B cell (primary cell): ENCODE results near the gene ADAP2. TPM values are rescaled to one million over a fixed set of nuclear protein-coding genes. Genes with fewer than 3 reads are reported as not detected.

Source experiments
- ATAC-seq: fragments of 200-7000 bp; cut with Tn5 transposase; one replicate; pipeline ENCODE4 v1.10.0; 2021; ENCODE audit warnings: low read depth, mild to moderate bottlenecking, moderate number of reproducible peaks, moderate library complexity
- CTCF ChIA-PET: fragments of 350-600 bp; sonication (Branson Sonifier 250); formaldehyde crosslinking; loops from one replicate; lab custom pipeline; 2021; ENCODE audit warnings: antibody characterized with exemption, inconsistent platforms; lab: Charles Lee
- POLR2A ChIA-PET: fragments of 350-600 bp; sonication (Branson Sonifier 250); formaldehyde crosslinking; loops from one replicate; lab custom pipeline; 2021; ENCODE audit warnings: antibody characterized with exemption; lab: Charles Lee
- DNase-seq: peaks from one replicate; pipeline ENCODE4 v3.0.0; 2013
- H2AFZ ChIP-seq: 2 replicates; pipeline ENCODE4 v1.6.1; 2012; ENCODE audit warnings: mild to moderate bottlenecking, low read depth, low read length; ENCODE audit not compliant: insufficient read depth, poor library complexity, severe bottlenecking
- H3K27ac ChIP-seq, 2 donors: 1 replicate in 1 of 2; 2 replicates in 1 of 2; pipeline ENCODE4 v1.5.1; 2012 to 2013; ENCODE audit warnings: low read length in 2 of 2, mild to moderate bottlenecking in 2 of 2, moderate library complexity in 1 of 2
- H3K27me3 ChIP-seq, 4 experiments: fragments of 200-600 bp in 1 of 4; sonication (generic) in 1 of 4; replicated peaks in 1 of 4; 1 replicate in 2 of 4; 2 replicates in 2 of 4; pipeline versions ENCODE4 v1.6.1 to v1.7.0; 2013 to 2016; ENCODE audit warnings: low read length in 3 of 4, mild to moderate bottlenecking in 2 of 4, mixed read lengths in 1 of 4, moderate library complexity in 1 of 4; ENCODE audit not compliant: insufficient read depth in 4 of 4, control insufficient read depth in 3 of 4; ENCODE audit errors: control extremely low read depth in 1 of 4
- H3K36me3 ChIP-seq, 2 experiments: replicated peaks in 1 of 2; 1 replicate in 1 of 2; 2 replicates in 1 of 2; pipeline versions ENCODE4 v1.6.1 to v1.7.1; 2013; ENCODE audit warnings: low read length in 1 of 2; ENCODE audit not compliant: insufficient read depth in 2 of 2, control insufficient read depth in 1 of 2; ENCODE audit errors: control extremely low read depth in 1 of 2, extremely low read depth in 1 of 2
- H3K4me1 ChIP-seq, 2 donors: fragments of 200-600 bp in 1 of 2; sonication (generic) in 1 of 2; 1 replicate in 1 of 2; 2 replicates in 1 of 2; pipeline versions ENCODE4 v1.5.1 to v1.6.1; 2013 to 2017; ENCODE audit warnings: low read length in 2 of 2; ENCODE audit not compliant: control insufficient read depth in 2 of 2, insufficient read depth in 2 of 2
- H3K4me2 ChIP-seq: replicated peaks from 2 replicates; pipeline ENCODE3; 2012; ENCODE audit warnings: mild to moderate bottlenecking, low read depth, low read length; ENCODE audit not compliant: poor library complexity, severe bottlenecking
- H3K4me3 ChIP-seq, 5 experiments: fragments of 200-600 bp in 1 of 5; sonication (generic) in 1 of 5; 1 replicate in 3 of 5; 2 replicates in 2 of 5; pipeline versions ENCODE4 v1.5.1 to v1.7.0; 2011 to 2016; ENCODE audit warnings: low read length in 4 of 5, mild to moderate bottlenecking in 4 of 5, low read depth in 2 of 5, control low read depth in 1 of 5, moderate library complexity in 1 of 5; ENCODE audit not compliant: insufficient read depth in 1 of 5; ENCODE audit errors: control extremely low read depth in 1 of 5, extremely low read depth in 1 of 5
- H3K79me2 ChIP-seq: fragments of 200-600 bp; sonication (generic); one replicate; pipeline ENCODE4 v1.6.0; 2016; ENCODE audit warnings: low read length; ENCODE audit not compliant: control insufficient read depth, insufficient read depth
- H3K9ac ChIP-seq: fragments of 200-600 bp; sonication (generic); 2 replicates; pipeline ENCODE4 v1.6.1; 2017; ENCODE audit warnings: mild to moderate bottlenecking, low read length, moderate library complexity
- H3K9me3 ChIP-seq, 3 donors: one replicate each; pipeline versions ENCODE4 v1.6.1 to v1.7.1; 2013; ENCODE audit warnings: low read length in 2 of 3; ENCODE audit not compliant: control insufficient read depth in 2 of 3, insufficient read depth in 1 of 3; ENCODE audit errors: control extremely low read depth in 1 of 3
- H4K20me1 ChIP-seq: 2 replicates; pipeline ENCODE4 v1.6.0; 2012; ENCODE audit warnings: mild to moderate bottlenecking, low read length; ENCODE audit not compliant: insufficient read depth, control insufficient read depth, poor library complexity, severe bottlenecking
- H3K27ac Mint-ChIP-seq: one replicate; pipeline ENCODE4 v1.8.0; 2021; ENCODE audit warnings: mixed read lengths
- H3K27me3 Mint-ChIP-seq: one replicate; pipeline ENCODE4 v1.8.0; 2021; ENCODE audit warnings: mixed read lengths
- H3K4me1 Mint-ChIP-seq: one replicate; pipeline ENCODE4 v1.8.0; 2021; ENCODE audit warnings: mixed read lengths
- H3K4me3 Mint-ChIP-seq: one replicate; pipeline ENCODE4 v1.8.0; 2021; ENCODE audit warnings: mixed read lengths
- H3K9me3 Mint-ChIP-seq: one replicate; pipeline ENCODE4 v1.8.0; 2022; ENCODE audit warnings: mixed read lengths; ENCODE audit not compliant: insufficient read depth
- EZH2 ChIP-seq: IDR thresholded peaks from 2 replicates; pipeline ENCODE4 v1.6.1; 2012; ENCODE audit warnings: borderline replicate concordance, low read depth, mild to moderate bottlenecking, moderate library complexity, low read length; ENCODE audit not compliant: insufficient read depth, poor library complexity, severe bottlenecking
- WGBS: methylation state at CpG from one replicate; pipeline ENCODE4 v1.1.5; 2013; ENCODE audit warnings: missing lambda C conversion rate; ENCODE audit not compliant: insufficient coverage; 5-methylcytosine and 5-hydroxymethylcytosine counted together
- intact Hi-C: fragments of 100-400 bp; cut with micrococcal nuclease; formaldehyde crosslinking; loops from one replicate; pipeline ENCODE4 v1.10.0; 2022
- polyA plus RNA-seq: library from polyadenylated mRNA; depleted of rRNA; stranded (reverse); fragments of >200 nt; gene quantifications from 2 replicates; pipeline ENCODE4 v1.2.3, GENCODE V29; 2012
- total RNA-seq, 2 donors: library from RNA; stranded (reverse); fragments of 120-200 nt in 1 of 2; gene quantifications; 1 replicate in 1 of 2; 2 replicates in 1 of 2; pipeline versions ENCODE4 v1.2.3 to v1.2.4, GENCODE V29; 2013 to 2022
- TF ChIP-seq, protein P1 (sequence below): fragments of 200-600 bp; IDR thresholded peaks from one replicate; pipeline ENCODE4 v1.8.0; 2022; ENCODE audit warnings: antibody characterized with exemption, mild to moderate bottlenecking

ADAP2 gene
- total and polyA plus RNA-seq, 2 donors (not counting 1 experiment from before 2014, with no cell fraction given): 8.5 to 14.6 TPM

GRCh38 chr17:30952638-30953393, 31.1 kb downstream of the ADAP2 start:
- Histone ChIP-seq H3K4me2 (peak overlapping the region; percentile 68), H3K36me3 (peaks cover 0 to 3% of the 10 kb centered on the region in 2 experiments), H3K27ac (peak overlapping the region; percentile 53 to 82), H3K79me2 (no peaks in the 10 kb centered on the region), H3K27me3 (no peaks in the 10 kb centered on the region), H3K4me1 (peaks cover 71 to 83% of the 10 kb centered on the region in 2 donors), H2AFZ (peak overlapping the region; percentile 41), H3K4me3 (peak overlapping the region in 3 of 5 experiments; percentile 2 to 41 (median 12)), H4K20me1 (no peaks in the 10 kb centered on the region), H3K9me3 (no peaks in the 10 kb centered on the region), H3K9ac (peak overlapping the region; percentile 31)
- H3K4me3 Mint-ChIP-seq: peak overlapping the region; percentile 74
- H3K4me1 Mint-ChIP-seq: peaks cover 63% of the 10 kb centered on the region
- DNase-seq (peak; percentile 56), ATAC-seq (peak; percentile 48)
- 0% methylated on average over 1 of the region's 9 CpGs for WGBS
- H3K27ac Mint-ChIP-seq: peak overlapping the region; percentile 91
- POLR2A ChIA-PET: interaction anchor here (1.3 kb wide), 1 partner anchor 14 kb away, joined by 7 read pairs; no protein-coding TSS in a partner anchor
- intact Hi-C loops: no loop called here
- no peaks in the 10 kb centered on the region for H3K9me3 Mint-ChIP-seq
- CTCF ChIA-PET: interaction anchor here (1.0 to 1.3 kb wide), 2 partner anchors 8 to 18 kb away, joined by 3 to 4 read pairs; partner anchors contain the start of gene RNF135
- H3K27me3 Mint-ChIP-seq: no peaks in the 10 kb centered on the region
- no peak for TF ChIP-seq EZH2
- TF ChIP-seq, protein P1, sequence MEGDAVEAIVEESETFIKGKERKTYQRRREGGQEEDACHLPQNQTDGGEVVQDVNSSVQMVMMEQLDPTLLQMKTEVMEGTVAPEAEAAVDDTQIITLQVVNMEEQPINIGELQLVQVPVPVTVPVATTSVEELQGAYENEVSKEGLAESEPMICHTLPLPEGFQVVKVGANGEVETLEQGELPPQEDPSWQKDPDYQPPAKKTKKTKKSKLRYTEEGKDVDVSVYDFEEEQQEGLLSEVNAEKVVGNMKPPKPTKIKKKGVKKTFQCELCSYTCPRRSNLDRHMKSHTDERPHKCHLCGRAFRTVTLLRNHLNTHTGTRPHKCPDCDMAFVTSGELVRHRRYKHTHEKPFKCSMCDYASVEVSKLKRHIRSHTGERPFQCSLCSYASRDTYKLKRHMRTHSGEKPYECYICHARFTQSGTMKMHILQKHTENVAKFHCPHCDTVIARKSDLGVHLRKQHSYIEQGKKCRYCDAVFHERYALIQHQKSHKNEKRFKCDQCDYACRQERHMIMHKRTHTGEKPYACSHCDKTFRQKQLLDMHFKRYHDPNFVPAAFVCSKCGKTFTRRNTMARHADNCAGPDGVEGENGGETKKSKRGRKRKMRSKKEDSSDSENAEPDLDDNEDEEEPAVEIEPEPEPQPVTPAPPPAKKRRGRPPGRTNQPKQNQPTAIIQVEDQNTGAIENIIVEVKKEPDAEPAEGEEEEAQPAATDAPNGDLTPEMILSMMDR: no peak
